GM19455 (cell line): ENCODE data around the gene HAUS8.

Experiments
- ATAC-seq: cut with Tn5 transposase; IDR thresholded peaks from one replicate; pipeline ENCODE4 v1.9.1; 2021; ENCODE audit not compliant: unreplicated experiment

HAUS8 gene

GRCh38 chr19:17001603-17002183 lies 73.6 kb downstream of the HAUS8 start:
- no peak for ATAC-seq
